GM21619 (cell line): Measurements from ENCODE around the gene DOCK9.
"Not testable (repeated sequence)": the region's sequence is repeated elsewhere in the genome, so short reads cannot be mapped to it uniquely, and the experiment has no call there.

ENCODE experiments used
- ATAC-seq: cut with Tn5 transposase; IDR thresholded peaks from one replicate; pipeline ENCODE4 v1.9.1; 2021; ENCODE audit not compliant: unreplicated experiment

DOCK9 gene

GRCh38 chr13:98921786-98922185, 56.1 kb downstream of the DOCK9 start:
- no peak for ATAC-seq

DNA sequence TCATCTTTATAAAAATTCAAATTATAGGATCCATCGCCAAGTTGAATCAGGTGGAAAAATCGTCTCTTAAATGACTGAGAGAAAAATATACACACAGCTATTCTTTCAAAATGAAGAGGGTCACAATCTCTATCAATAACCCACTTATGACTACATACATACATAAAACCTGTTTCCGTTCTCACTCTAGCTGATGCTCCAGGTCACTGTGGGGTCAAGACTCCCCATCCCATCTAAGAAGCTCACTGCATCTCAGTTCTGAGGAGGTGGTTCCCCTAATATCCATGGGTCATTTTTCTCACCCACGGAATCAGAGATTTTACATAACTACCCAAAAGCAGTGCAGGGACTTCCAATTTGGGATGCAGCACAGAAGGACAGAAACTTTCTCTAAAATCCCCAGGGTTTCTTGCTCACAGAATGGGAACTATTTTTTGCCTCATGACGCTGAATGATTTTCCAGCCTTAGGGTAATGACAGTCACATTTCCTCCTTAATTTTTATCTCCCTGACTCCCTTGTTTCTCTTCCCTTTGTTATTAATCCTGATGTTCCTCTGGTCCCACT, 56.8 kb downstream of the DOCK9 start:
- no peak for ATAC-seq

- no peak for ATAC-seq
Measured at GRCh38 chr13:98919566-98919965, 58.3 kb downstream of the DOCK9 start.

- ATAC-seq: no peak
Measured at GRCh38 chr13:98918771-98919170, 59.1 kb downstream of the DOCK9 start.

- no peak for ATAC-seq
Measured at GRCh38 chr13:98917116-98917515, 60.7 kb downstream of the DOCK9 start.

DNA sequence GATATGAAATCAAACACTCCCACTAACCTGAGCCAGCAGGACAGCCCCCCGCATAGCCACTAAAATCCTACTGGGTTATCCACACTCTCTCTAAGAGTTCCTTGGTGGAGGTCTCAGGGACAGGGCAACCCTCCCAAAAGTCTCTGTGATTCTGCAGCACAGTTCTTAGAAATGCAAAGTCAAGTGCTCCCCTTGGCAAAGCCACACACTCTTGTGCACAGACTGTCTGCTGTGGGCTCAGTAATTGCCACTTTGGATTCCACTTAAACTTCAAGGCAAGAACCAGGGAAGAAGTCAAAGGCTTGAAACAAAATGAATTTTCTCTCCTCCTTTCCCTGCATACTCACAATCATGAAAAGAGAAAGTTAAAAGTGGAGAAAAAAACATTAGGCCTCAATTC, 61.5 kb downstream of the DOCK9 start:
- no peak for ATAC-seq

- ATAC-seq: no peak
Measured at GRCh38 chr13:98915981-98916380, 61.9 kb downstream of the DOCK9 start.

DNA sequence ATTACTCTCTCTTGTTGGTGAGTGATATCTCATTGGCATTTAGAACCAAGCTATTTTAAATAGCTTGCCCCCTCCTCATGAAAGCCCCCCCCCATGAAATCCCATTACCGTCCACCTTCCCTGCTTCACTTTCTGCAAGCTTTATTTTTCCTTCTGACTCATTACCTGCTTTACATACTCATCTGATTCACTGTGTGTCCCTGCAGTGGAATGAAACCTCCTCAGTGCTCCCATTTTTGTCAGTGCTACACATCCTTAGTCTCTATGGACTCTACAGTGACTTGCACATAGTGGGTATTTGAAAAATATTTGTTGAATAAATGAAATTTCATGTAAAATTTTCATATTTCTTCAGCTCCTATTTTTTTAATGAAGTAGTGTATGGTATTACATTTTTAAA, 62.3 kb downstream of the DOCK9 start:
- ATAC-seq: no peak

DNA sequence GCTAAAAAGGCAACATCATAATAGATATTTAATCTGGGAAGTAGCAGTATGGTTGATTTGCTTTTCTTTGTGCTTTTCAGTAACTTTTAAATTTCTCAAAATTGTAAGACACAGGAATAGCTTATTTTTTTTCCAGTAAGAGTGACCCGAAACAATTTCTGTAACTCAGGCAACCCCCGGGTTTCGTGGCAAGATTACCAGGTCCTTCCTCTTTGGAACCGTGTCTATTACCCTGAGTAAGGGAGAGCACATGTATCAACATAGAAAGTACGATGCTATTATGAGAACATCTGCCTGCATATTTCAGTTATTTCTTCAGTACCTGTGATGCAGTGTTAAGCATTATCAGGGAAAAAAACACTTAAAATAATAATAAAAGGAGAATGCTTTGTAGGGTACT, 64.1 kb downstream of the DOCK9 start:
- ATAC-seq: no peak

- no peak for ATAC-seq
Measured at GRCh38 chr13:98912846-98913245, 65.0 kb downstream of the DOCK9 start.

- ATAC-seq: peak; percentile 44
Measured at GRCh38 chr13:98910501-98910951, 67.3 kb downstream of the DOCK9 start.

DNA sequence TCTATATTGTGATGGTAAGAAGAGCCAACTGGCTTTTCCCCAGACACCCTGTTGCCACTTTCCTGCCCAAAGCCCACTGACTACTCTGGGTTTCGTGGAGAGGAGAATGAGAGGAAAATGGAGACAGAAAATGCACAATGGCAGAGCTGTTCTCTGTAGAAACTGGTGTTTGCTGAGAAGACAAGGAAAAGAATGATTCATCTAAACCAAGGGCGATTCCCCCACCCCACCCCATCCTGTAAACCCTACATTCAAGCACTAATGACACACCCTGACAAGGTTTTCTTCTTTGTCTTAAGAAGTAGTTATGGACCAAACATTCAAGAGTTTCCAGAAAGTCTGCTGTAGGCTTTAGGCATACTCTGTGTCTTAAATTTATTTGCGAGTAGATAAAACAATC, 68.8 kb downstream of the DOCK9 start:
- no peak for ATAC-seq

DNA sequence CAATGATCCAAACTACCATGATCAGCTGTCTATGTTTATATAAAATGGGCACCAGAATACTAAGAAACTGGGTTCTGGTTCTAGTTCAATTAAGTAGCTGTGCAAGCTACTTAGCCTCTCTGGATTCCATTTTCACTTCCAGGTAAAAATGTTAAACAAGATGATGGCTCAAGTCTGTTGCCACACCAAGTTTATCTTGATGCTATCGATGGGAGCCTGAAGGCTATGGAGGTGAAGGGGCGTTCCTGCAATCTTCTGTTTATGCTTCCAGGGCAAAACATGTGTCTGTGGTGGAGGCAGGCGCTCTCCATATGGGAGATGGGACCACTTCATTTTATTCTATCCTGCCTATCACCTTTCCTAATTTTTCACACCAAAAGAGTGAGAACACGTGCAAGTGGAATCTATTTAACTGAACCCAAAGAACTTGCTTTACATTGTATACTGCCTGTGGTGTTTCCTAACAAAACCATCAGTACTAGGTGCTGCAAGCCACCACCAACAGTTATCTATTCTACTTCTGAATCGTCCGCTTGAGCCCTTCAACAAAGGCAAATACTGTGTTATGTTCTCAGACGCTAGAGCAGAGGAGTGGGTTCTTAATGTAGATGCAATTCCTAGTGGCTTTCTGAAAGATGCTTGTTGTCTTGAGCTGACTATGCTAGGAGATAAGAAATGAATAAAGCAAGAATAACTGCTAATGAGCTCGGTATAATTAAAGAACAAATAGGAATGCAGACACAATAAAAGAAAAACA, 70.9 kb downstream of the DOCK9 start:
- ATAC-seq: no peak

- no peak for ATAC-seq
Measured at GRCh38 chr13:98905199-98905598, 72.7 kb downstream of the DOCK9 start.

DNA sequence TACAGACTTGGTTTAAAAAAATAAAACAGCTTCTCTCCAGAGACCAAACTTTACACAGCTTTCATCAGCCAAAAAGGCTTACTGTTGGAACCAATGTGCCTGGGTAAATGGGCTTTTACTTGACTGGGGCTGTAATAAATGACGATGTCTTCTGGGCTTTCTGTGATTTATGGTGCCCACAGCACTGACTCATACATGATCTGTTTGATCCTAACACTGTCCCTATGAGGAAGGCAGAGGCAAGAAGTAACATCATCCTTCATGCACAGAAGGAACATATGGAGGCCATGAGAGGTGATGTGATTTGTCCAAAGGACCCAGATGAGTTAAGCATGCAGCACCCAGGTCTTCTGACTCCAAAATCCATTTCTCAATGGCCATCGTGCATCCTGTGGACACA, 77.4 kb downstream of the DOCK9 start:
- no peak for ATAC-seq

GRCh38 chr13:98897706-98898105, 80.2 kb downstream of the DOCK9 start:
- ATAC-seq: no peak

GRCh38 chr13:98896868-98897144, 81.1 kb downstream of the DOCK9 start:
- ATAC-seq: no peak

DNA sequence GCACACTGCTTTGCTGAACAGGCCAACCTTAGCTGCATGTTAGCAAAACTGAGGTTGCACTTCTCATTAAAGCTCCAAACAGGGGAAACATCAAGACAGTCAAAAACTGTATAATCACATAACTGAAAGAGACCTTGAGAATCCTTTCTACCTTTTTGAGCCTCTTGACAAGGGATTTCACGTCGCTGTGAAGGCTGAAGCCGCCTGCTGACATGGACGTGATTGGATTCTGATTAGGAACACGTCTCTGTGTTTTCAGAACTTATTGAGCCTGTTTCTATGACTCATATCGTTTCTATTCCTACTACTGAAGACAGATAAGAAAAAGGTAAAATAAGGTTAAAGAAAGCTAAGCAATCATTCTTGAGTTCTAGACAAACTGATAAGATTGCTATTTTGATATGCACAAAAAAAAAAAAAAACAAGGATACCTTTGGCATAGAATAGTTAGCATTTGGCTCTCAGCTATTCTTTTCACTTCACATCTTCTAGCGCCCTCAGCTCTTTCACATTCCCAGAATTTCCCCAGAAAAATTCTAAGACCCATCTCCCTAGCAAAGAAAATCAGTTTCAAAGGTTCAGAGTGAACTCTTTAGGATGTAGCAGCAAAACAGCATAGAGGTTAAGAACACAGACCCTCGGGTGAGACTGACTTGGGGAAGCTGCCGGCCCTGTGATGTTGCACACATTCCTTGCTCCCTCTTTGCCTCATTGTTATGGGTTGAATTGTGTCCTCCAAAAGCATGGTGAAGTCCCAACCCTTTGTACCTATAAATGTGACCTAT, 81.6 kb downstream of the DOCK9 start:
- no peak for ATAC-seq

DNA sequence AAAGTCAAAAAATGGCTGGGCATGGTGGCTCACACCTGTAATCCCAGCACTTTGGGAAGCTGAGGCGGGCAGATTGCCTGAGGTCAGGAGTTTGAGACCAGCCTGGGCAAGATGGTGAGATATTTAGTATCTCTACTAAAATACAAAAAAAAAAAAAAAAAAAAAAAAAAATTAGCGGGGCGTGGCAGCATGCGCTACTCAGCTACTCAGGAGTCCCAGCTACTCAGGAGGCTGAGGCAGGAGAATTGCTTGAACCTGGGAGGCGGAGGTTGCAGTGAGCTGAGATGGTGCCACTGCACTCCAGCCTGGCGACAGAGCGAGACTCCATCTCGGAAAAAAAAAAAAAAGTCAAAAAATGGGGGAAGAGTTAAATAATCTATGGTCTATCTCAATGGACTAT, 83.0 kb downstream of the DOCK9 start:
- ATAC-seq: not testable (repeated sequence)

DNA sequence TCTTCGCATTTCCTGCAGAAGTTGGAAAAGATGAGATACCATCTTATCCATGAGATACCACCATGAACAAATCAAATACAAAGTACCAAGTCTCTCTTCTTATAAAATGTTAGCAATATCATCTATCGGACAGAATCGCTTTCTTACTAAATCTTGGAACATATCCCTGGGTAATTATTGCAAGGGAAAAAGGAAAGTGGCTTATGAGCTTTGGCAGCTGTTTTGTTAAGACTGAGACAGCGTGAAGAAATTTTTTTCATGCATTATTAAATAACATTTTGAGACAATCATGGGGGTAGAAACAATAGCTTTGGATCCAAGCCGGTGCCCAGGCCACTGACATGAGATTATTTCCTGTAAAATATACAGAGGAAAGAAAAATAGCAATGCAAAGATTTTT, 84.5 kb downstream of the DOCK9 start:
- no peak for ATAC-seq

DNA sequence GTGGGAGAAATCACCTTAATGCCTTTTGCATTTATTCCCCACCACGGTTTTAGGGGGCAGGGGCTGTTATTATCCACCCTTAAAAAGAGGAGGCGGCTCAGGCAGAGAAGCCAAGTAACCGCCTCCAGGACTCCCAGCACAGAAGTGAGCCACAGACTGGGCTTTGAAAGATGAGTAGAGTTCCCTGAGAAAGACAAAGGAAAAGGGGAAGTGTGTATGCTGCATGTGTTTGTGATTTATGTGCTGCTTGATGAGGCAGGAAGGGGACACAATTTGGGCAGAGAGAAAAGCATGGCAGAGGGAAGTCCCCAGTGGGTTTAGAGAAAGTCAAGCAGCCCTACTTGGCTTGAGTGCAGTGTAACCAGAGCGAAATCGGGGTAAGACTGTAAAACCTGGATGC, 85.0 kb downstream of the DOCK9 start:
- no peak for ATAC-seq

DNA sequence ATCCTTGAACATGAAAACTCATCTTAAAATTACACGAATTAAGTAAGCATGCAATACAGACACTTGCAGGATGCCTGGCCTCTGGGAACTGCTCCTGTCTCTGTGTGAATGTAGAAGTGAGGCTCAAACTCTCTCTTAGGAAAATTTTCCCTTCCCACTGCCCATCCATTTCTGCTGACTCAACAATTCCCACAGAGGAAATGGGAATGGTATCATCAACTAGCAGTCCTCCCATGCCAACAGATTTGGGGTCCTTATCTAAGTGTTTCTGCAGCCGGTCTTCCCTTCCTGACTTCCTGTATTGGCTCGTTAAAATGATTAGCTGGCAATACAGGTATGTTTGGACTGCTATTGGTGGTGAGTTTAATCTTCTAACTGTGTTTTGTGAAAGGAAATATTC, 85.8 kb downstream of the DOCK9 start:
- no peak for ATAC-seq
